Activated CD4-positive, alpha-beta T cell treated with anti-CD3 and anti-CD28 coated beads, Interleukin-2, Interleukin-4, amounts not matched to agents 100 ng/mL and 50 ng/mL, durations not matched to agents 16 hours and 8 hours (primary cell): ENCODE measurements around the gene NUP153.
"Not testable (repeated sequence)": the region's sequence is repeated elsewhere in the genome, so short reads cannot be mapped to it uniquely, and the experiment has no call there.

Experiments
- DNase-seq: peaks from one replicate; pipeline ENCODE4 v3.0.0-alpha.2; 2020; ENCODE audit warnings: low spot score

Gene NUP153

GRCh38 chr6:17600527-17601385, 106.0 kb downstream of the NUP153 start:
- peak; percentile 31 for DNase-seq

- peak; percentile 96 for DNase-seq
Observed at GRCh38 chr6:17599877-17600526, 106.7 kb downstream of the NUP153 start, which contains the start of gene FAM8A1. TSS of gene FAM8A1 (plus strand) at chr6:17600302. CDS start at chr6:17600410, 108 bp downstream.

- DNase-seq: no peak
Observed at GRCh38 chr6:17596085-17596484, 110.6 kb downstream of the NUP153 start.

- no peak for DNase-seq
Observed at GRCh38 chr6:17593246-17593645, 113.5 kb downstream of the NUP153 start.

GRCh38 chr6:17591287-17591686, 115.4 kb downstream of the NUP153 start:
- DNase-seq: no peak

- DNase-seq: no peak
Observed at GRCh38 chr6:17589406-17590096, 117.2 kb downstream of the NUP153 start.

GRCh38 chr6:17588011-17588410, 118.7 kb downstream of the NUP153 start:
- DNase-seq: no peak

- DNase-seq: not testable (repeated sequence)
Observed at GRCh38 chr6:17586623-17587022, 120.1 kb downstream of the NUP153 start.

GRCh38 chr6:17585766-17586490, 120.8 kb downstream of the NUP153 start:
- DNase-seq: no peak

- peak; percentile 25 for DNase-seq
Observed at GRCh38 chr6:17584241-17584803, 122.4 kb downstream of the NUP153 start.

- DNase-seq: no peak
Observed at GRCh38 chr6:17583811-17584210, 122.9 kb downstream of the NUP153 start.

GRCh38 chr6:17581282-17581681, 125.4 kb downstream of the NUP153 start:
- not testable (repeated sequence) for DNase-seq

GRCh38 chr6:17580518-17581048, 126.1 kb downstream of the NUP153 start:
- peak; percentile 18 for DNase-seq

- DNase-seq: no peak
Observed at GRCh38 chr6:17577059-17577458, 129.7 kb downstream of the NUP153 start.

- DNase-seq: no peak
Observed at GRCh38 chr6:17574866-17575560, 131.7 kb downstream of the NUP153 start.

- DNase-seq: no peak
Observed at GRCh38 chr6:17565399-17565798, 141.3 kb downstream of the NUP153 start.
